NCI-H345 (cell line): ENCODE measurements around the gene LRIG2.
"Not testable (repeated sequence)": the region's sequence is repeated elsewhere in the genome, so short reads cannot be mapped to it uniquely, and the experiment has no call there.

Source experiments
- DNase-seq: peaks from one replicate; lab custom pipeline; 2025; lab: John Stamatoyannopoulos, UW

Gene LRIG2

GRCh38 chr1:113072757-113073478 lies at the start of gene LRIG2:
TSS of gene LRIG2 (plus strand) at chr1:113073198. CDS start at chr1:113073407, 209 bp downstream.
- peak; percentile 98 for DNase-seq

GRCh38 chr1:113023316-113023715 lies 49.7 kb upstream of the LRIG2 start:
- not testable (repeated sequence) for DNase-seq

GRCh38 chr1:113027007-113027406 lies 46.0 kb upstream of the LRIG2 start:
- DNase-seq = no peak

GRCh38 chr1:113027449-113027848 lies 45.5 kb upstream of the LRIG2 start:
- DNase-seq = peak; percentile 40

GRCh38 chr1:113029822-113030221 lies 43.2 kb upstream of the LRIG2 start:
- DNase-seq = no peak

GRCh38 chr1:113031171-113031933 lies 41.6 kb upstream of the LRIG2 start:
- DNase-seq = no peak

- DNase-seq = no peak
Observed at GRCh38 chr1:113035086-113035485, 37.9 kb upstream of the LRIG2 start.

GRCh38 chr1:113036639-113037321 lies 36.2 kb upstream of the LRIG2 start:
- DNase-seq = no peak

GRCh38 chr1:113040041-113040440 lies 33.0 kb upstream of the LRIG2 start:
- DNase-seq = no peak

GRCh38 chr1:113040718-113041412 lies 32.1 kb upstream of the LRIG2 start:
- no peak for DNase-seq

GRCh38 chr1:113041569-113042284 lies 31.3 kb upstream of the LRIG2 start:
- DNase-seq = no peak

GRCh38 chr1:113042285-113043143 lies 30.5 kb upstream of the LRIG2 start:
- peak; percentile 31 for DNase-seq

GRCh38 chr1:113043144-113043488 lies 29.9 kb upstream of the LRIG2 start:
- DNase-seq = not testable (repeated sequence)

- no peak for DNase-seq
Observed at GRCh38 chr1:113046569-113046968, 26.4 kb upstream of the LRIG2 start.

- DNase-seq = no peak
Observed at GRCh38 chr1:113048064-113048463, 24.9 kb upstream of the LRIG2 start.

GRCh38 chr1:113053344-113054126 lies 19.5 kb upstream of the LRIG2 start:
- no peak for DNase-seq

GRCh38 chr1:113055570-113055969 lies 17.4 kb upstream of the LRIG2 start:
- no peak for DNase-seq

GRCh38 chr1:113057006-113057405 lies 16.0 kb upstream of the LRIG2 start:
- DNase-seq = no peak

- DNase-seq = peak; percentile 29
Observed at GRCh38 chr1:113058941-113059706, 13.9 kb upstream of the LRIG2 start.
